Left ventricle myocardium inferior (tissue), 1 donor: ENCODE data around the gene PTGFR. TPM values are rescaled to one million over a fixed set of nuclear protein-coding genes. Genes with fewer than 3 reads are reported as not detected.

ENCODE experiments used
- DNase-seq: peaks from one replicate; pipeline ENCODE4 v3.0.0-alpha.2; 2020
- H3K27ac ChIP-seq: fragments of 200-600 bp; replicated peaks from 2 replicates; pipeline ENCODE4 v1.8.0; 2021
- H3K27me3 ChIP-seq: fragments of 200-600 bp; 2 replicates; pipeline ENCODE4 v1.8.0; 2021; ENCODE audit warnings: low read depth
- H3K36me3 ChIP-seq: fragments of 200-600 bp; 2 replicates; pipeline ENCODE4 v1.8.0; 2021
- H3K4me1 ChIP-seq: fragments of 200-600 bp; 2 replicates; pipeline ENCODE4 v1.8.0; 2021
- H3K4me3 ChIP-seq: fragments of 200-600 bp; 2 replicates; pipeline ENCODE4 v1.8.0; 2021; ENCODE audit warnings: mild to moderate bottlenecking, moderate library complexity
- H3K9me3 ChIP-seq: fragments of 200-600 bp; replicated peaks from 2 replicates; pipeline ENCODE4 v1.8.0; 2021
- intact Hi-C: fragments of 100-400 bp; cut with micrococcal nuclease; formaldehyde crosslinking; loops from one replicate; pipeline ENCODE4 v1.11.0; 2022
- long read RNA-seq: library from polyadenylated mRNA; unstranded; transcript quantifications from one replicate; pipeline ENCODE4 v2.0.0, GENCODE V29; 2021
- total RNA-seq: library from RNA; stranded (reverse); fragmentation: NEBNext Ultra II Directional; extraction: Animal tissue kit (Norgen Biotek cat#: 25700); gene quantifications from one replicate; pipeline ENCODE4 v1.2.1, GENCODE V29; 2021
- TF ChIP-seq, protein P1 (sequence below): fragments of 200-600 bp; IDR thresholded peaks from 2 replicates; pipeline ENCODE4 v1.8.0; 2021; ENCODE audit warnings: antibody characterized with exemption, mild to moderate bottlenecking, borderline replicate concordance
- donor health status: DM: no; HTN: yes; CAD: no; lungs with severe emphysema.

The PTGFR gene, protein sequence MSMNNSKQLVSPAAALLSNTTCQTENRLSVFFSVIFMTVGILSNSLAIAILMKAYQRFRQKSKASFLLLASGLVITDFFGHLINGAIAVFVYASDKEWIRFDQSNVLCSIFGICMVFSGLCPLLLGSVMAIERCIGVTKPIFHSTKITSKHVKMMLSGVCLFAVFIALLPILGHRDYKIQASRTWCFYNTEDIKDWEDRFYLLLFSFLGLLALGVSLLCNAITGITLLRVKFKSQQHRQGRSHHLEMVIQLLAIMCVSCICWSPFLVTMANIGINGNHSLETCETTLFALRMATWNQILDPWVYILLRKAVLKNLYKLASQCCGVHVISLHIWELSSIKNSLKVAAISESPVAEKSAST
- total RNA-seq: 0.44 TPM
- long read RNA-seq: 0 reads

DNA sequence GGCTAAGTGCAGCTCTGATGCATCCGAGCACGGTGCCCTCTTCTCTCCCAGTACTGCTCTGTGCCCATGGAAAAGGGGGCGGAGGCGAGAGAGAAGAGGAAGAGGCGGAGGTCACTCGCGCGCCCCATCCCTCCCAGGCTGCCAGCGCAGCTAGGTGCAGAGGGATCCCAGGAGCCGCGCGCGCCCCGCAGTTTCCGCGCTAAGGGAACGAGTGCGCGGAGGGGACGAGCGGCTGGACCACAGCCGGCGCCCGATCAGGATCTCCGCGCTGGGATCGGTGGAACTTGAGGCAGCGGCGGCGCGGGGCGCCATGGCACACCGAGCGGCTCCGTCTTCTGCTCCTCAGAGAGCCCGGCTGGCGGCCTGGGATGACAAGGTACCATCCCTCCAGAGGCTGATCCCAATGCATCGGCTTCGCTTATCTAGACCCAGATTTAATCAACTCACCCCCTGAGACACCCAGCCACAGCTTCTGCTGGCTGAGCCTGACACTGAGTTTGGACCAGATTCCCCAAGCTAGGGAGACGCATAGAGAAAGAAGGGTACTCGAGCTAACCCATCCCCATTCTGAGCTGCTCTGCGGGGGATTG is at the start of gene PTGFR:
PTGFR (plus strand) TSS at position 114 of the 590 bp plus-strand sequence. CDS start 1,770 bp downstream, outside the sequence.
- H3K27me3 ChIP-seq: peaks cover 53% of the 10 kb centered on the region
- H3K27ac ChIP-seq: peak within 1 kb of the TSS; percentile 27
- no peaks in the 10 kb centered on the region for H3K36me3 ChIP-seq
- TF ChIP-seq, protein P1, sequence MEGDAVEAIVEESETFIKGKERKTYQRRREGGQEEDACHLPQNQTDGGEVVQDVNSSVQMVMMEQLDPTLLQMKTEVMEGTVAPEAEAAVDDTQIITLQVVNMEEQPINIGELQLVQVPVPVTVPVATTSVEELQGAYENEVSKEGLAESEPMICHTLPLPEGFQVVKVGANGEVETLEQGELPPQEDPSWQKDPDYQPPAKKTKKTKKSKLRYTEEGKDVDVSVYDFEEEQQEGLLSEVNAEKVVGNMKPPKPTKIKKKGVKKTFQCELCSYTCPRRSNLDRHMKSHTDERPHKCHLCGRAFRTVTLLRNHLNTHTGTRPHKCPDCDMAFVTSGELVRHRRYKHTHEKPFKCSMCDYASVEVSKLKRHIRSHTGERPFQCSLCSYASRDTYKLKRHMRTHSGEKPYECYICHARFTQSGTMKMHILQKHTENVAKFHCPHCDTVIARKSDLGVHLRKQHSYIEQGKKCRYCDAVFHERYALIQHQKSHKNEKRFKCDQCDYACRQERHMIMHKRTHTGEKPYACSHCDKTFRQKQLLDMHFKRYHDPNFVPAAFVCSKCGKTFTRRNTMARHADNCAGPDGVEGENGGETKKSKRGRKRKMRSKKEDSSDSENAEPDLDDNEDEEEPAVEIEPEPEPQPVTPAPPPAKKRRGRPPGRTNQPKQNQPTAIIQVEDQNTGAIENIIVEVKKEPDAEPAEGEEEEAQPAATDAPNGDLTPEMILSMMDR: no peak
- intact Hi-C loops: no loop called here
- peak; percentile 16 for DNase-seq
- peak within 1 kb of the TSS; percentile 60 for H3K4me3 ChIP-seq
- peaks cover 20% of the 10 kb centered on the region for H3K9me3 ChIP-seq
- peaks cover 14% of the 10 kb centered on the region for H3K4me1 ChIP-seq

DNA sequence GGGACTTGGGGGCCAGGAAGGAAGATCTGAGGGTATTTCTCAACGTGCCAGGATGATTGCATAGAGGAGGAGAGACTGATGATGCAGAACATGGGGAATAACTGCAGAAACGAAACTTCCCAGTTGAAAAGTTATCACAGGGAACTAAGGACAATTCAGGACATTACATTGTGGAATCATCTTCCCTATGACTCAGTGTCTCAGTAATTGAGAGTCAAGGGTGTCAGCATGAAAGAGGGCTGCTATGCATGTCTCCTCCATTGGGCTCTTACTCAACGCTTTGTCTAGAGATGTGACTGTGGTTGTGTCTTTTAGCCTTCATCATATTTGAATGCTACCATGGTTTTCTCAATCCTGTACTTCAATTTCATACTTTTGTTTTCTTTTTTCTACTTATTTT is 48.9 kb upstream of the PTGFR start:
- TF ChIP-seq, protein P1: no peak
- Histone ChIP-seq H3K27me3 (no peaks in the 10 kb centered on the region), H3K36me3 (no peaks in the 10 kb centered on the region), H3K4me3 (no peak overlapping the region), H3K9me3 (no peaks in the 10 kb centered on the region), H3K4me1 (no peaks in the 10 kb centered on the region), H3K27ac (no peak overlapping the region)
- DNase-seq: no peak
- intact Hi-C loops: no loop called here

DNA sequence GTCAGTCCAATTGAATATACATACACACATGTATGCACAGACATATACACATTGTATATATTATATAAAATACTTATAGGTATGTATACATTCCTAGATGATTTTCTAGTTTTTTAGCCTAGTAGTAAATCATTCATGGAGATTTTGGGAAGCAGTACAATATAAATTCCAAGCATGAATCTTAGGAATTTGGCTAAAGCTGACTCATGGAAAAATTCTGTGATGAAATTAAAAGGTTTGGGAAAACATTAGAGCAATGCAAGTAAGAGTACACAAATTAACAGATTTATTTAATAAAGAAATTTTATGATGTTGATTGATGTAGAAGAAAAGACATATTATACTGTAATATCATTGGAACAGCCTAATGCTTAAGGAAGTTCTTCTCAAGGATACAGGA is 43.7 kb upstream of the PTGFR start:
- H3K36me3 ChIP-seq: no peaks in the 10 kb centered on the region
- TF ChIP-seq, protein P1: no peak
- peaks cover 6% of the 10 kb centered on the region for H3K9me3 ChIP-seq
- DNase-seq: no peak
- H3K27me3 ChIP-seq: no peaks in the 10 kb centered on the region
- intact Hi-C loops: no loop called here
- no peaks in the 10 kb centered on the region for H3K4me1 ChIP-seq
- H3K4me3 ChIP-seq: no peak overlapping the region
- no peak overlapping the region for H3K27ac ChIP-seq

DNA sequence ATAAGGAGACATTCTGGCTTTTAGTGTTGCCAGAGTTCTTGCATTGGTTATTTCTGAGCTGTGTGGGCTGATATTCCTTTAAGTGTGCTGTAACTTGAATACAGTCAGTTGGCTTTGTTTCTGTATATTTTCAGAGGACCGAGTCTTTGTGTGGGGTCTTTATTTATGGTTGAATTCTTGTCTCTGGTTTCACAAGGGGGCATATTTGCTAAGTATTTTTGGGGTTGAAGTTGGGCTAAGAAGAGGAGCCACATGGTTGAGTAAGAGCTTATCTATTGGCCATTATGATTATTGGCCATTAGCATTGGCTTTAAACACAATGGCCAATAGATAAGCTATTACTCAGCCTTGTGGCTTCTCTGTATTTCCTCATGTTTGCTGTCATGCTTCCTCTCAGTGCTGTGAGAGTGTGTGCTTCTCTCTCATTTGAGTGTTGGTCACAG is 26.3 kb upstream of the PTGFR start:
- no peaks in the 10 kb centered on the region for H3K36me3 ChIP-seq
- H3K27ac ChIP-seq: no peak overlapping the region
- intact Hi-C loops: no loop called here
- DNase-seq: no peak
- no peaks in the 10 kb centered on the region for H3K27me3 ChIP-seq
- TF ChIP-seq, protein P1: no peak
- no peak overlapping the region for H3K4me3 ChIP-seq
- H3K9me3 ChIP-seq: peaks cover 46% of the 10 kb centered on the region
- H3K4me1 ChIP-seq: no peaks in the 10 kb centered on the region

DNA sequence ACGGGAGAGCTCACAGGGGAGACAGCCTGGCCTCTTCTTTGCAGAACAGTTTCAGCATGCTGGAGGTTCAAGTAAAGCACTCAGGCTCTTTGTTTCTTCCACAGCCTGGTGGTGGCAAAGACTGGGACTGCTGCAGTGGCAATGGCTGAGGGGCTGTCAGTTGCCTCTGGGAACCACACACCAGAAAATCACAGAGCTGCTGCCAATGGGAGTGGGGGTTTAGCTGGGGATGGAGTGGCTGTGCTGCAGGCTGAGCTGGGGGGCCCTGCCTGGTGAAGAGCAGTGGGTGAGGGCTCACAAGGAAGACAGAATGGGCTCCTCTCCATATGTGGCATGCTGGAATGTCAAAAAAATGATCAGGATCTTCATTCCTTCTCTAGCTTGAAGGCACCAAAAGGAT is 25.6 kb upstream of the PTGFR start:
- DNase-seq: no peak
- TF ChIP-seq, protein P1: no peak
- H3K36me3 ChIP-seq: no peaks in the 10 kb centered on the region
- intact Hi-C loops: no loop called here
- H3K4me1 ChIP-seq: no peaks in the 10 kb centered on the region
- H3K4me3 ChIP-seq: no peak overlapping the region
- H3K27ac ChIP-seq: no peak overlapping the region
- H3K9me3 ChIP-seq: peaks cover 39% of the 10 kb centered on the region
- H3K27me3 ChIP-seq: no peaks in the 10 kb centered on the region
